Glomerular visceral epithelial cell (primary cell): ENCODE data around the gene CARHSP1.
"Not testable (repeated sequence)": the region's sequence is repeated elsewhere in the genome, so short reads cannot be mapped to it uniquely, and the experiment has no call there.

Experiments
- DNase-seq: peaks from one replicate; pipeline ENCODE4 v3.0.0-alpha.2; 2016; ENCODE audit errors: extremely low spot score

Gene CARHSP1

DNA sequence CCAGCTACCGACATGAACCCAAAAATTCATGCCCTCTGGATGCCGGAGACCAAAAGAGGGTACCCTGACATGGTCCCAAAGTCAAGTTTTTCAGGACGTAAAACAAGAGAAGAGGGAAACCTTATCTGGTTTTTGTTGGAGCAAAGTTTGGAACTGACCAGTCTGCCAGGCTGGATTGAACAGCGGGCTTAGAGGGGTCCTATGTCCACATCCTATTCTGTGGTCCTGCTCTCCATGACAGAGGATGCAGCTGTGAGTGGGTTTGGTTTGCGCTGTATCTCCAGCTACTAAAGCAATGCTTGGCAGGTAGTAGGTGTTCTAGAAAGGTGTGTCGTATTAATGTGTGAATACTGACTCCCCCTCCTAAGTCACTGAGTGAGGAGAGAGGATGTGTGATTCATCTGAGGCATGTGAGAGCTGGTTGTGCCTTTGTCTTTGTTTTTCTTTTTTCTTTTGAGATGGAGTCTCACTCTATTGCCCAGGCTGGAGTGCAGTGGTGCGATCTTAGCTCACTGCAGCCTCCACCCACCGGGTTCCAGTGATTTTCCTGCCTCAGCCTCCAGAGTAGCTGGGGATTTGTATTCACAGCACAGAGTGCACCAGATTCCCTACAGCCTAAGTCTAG, 40.2 kb downstream of the CARHSP1 start:
- DNase-seq, result no peak

DNA sequence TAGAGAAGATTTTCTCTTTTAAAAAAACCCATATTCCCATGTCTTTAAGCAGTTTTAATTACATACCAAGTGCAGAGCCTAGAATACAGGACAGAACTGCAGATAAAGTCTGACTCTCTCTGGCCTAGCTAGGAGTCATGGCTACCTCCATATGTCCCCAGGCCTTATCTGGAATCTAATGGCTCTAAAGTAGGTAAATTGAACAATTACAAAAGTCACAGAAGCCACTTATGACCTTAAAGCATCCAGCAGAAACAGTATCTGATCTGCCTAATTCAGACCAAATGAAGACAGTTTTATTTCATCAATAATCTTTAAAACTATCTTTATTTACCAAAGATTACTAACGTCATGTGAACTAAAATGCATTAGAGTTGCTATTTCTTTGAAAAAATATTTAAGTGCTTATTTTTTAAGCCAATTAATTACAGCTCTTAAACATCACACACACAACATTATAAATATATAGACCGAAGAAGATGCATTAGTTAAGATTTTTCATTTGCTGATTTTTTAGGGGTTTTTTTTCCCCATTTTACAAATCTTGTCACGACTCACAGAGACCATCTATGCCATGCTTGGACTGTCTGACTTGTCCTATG, 42.4 kb downstream of the CARHSP1 start:
- no peak for DNase-seq

DNA sequence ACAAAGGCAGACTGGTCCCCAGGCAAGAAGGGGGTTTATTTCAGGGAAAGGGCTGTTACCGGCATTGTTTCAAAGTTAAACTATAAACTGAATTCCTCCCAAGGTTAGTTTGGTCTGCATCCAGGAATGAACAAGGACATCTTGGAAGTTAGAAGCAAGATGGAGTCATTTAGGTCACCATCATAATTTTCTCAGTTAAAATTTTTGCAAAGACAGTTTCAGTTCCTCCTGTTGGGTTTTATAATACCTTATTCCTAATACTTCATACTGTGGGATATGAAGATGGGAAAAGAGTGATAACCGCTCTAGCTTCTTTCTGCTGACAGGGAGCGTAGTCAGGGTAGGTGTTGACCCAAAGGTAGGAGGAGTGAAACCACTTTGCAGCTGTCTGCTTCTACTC, 46.4 kb downstream of the CARHSP1 start:
- no peak for DNase-seq

DNA sequence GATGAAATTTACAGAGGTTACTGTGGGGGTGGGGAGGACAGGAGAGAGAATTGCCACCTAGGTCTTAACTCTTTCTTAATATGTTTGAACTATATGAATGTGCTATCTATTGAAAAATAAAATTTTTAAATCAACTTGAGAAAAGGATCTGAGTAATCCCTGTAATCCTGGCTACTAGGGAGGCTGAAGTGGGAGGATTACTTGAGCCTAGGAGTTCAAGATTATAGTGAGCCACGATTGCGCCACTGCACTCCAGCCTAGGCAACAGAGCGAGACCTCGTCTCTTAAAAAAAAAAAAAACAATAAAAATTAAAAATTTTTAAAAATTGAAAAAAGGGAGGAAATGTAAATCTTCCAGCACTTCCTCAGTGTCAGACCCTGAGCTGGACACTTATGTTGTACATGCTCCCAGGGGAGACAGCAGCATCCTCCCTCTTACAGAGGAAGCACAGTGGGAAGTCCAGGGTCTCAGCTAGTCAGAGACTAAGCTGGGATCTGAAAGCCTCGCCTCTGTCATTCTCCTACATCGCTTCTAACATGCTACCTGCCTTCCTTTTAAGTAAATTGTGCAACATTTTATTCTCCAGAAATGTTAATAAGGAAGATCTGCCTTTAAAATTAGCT, 49.3 kb downstream of the CARHSP1 start:
- no peak for DNase-seq

DNA sequence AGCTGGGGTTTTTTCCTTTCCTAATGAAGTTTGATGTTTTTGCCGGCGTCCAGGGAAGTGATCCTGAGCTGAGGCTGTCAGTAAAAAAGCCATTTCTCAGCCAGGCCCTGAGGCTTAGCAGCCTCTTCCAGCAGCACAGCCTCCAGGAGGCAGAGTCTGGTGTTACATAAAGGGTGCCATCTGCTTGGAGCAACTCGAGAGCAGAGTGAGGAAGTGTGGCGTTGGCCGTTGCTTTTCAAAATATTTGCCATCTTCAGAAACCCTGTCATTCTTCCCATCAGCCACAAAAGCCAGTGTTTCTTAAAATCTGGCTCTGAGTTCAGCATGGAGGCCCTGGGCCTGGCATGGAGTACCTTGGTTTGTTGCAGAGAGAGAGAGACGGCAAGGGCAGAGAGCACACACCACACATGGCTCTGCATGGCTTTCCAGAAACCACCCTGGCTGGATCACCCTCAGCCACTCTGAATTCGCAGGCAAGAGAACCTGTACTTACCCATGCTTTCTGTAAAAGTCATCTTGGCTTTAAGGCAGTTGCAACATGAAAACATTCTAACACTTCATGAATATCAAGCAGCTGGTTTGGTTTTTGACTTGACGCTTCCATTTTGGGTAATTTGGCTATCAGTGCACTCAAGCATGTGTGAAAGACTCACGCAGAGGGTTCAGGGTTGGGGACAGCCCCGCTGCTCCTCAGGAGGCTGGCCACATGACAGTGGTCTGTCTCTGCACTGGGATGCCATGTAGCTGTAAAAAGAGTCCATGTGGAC, 50.1 kb downstream of the CARHSP1 start:
- DNase-seq, result no peak

DNA sequence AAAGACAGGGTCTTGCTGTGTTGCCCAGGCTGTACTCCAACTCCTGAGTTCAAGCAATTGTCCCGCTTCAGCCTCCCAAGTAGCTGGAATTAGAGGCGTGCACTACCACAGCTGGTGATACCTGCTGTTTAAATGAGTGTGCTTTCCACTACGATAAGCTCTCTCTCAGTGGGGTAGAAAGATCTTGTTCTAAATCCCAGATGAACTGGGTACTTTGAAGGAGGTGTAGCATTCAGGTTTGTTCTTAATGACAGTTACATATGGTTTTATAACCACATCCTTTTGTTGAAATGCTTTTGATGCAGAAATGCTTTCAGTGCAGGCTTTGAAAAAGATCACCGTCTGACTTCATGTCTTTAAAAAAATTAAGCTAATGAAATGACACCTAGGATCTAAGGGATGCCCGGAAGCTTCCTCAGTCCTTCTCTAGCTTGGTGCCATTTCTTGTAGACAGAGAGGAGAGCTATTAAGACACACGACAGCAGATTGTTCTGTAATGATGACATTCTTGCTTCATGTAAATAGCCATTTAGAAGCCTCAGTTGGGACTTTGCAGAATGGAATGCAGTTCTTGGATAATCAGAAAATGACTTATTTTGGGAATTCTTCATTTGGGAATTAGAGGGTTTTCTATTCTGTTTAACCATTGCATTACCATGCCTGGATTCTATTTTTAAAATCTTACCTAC, 51.7 kb downstream of the CARHSP1 start:
- DNase-seq, result no peak

DNA sequence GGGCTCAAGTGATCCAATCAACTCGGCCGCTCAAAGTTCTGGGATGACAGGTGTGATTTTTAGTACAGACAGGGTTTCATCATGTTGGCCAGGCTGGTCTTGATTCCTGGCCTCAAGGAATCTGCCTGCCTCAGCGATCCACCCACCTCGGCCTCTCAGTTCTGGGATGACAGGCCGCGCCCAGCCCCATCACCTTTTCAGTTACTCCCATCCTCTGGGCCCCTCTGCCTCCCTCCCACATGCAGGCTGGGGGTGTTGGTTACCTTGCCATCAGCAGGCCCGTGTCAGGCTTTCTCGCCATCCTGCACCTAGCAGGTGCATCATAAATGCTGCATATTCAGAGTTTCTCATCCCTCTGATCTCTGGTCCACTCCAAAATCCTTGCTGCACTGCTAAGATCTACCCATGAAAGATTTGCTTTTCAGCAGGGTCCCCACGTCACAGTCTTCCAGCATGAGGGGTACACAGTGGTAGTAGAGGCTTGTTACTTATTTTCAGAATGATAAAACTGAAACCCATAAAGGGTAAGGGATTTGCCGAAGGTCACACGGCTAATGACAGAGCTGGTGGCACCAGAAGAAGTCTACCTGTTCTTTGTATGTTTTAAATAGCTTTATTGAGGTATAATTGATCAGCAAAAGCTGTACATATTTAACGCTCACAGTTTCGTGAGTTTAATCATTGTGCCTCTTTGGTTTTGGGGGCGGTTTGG, 54.6 kb downstream of the CARHSP1 start:
- no peak for DNase-seq

DNA sequence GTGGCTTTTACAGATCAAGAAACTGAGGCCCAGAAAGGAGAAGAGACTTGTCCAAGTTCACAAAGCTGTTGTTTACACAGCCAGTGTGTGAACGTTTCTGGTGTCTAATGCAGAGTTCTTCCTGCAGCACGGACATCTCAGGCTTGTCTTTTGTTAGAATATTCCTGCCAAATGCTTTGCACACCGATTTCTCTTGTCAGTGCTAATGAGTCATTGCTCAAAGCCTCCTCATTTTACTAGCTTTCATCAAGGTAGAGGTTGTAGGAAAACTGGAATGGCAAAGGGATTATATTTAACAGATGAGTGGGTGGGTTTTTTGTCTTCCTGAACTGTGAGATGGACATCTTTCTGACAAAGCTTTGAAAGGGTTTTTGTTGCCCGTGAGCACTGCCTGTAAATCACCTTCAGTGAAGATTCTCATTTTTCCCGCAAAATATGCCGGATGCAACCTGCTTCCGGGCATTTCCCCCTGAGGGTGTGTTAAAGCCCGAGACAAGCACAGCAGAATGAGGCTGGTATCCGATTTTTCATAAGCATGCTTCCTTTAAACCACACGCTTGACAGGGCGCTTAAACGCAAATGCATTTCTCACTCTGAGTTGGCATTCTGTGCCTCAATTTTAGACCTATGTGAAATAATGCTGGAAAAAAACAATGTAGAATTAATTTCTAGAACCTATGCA, 56.5 kb downstream of the CARHSP1 start:
- no peak for DNase-seq

DNA sequence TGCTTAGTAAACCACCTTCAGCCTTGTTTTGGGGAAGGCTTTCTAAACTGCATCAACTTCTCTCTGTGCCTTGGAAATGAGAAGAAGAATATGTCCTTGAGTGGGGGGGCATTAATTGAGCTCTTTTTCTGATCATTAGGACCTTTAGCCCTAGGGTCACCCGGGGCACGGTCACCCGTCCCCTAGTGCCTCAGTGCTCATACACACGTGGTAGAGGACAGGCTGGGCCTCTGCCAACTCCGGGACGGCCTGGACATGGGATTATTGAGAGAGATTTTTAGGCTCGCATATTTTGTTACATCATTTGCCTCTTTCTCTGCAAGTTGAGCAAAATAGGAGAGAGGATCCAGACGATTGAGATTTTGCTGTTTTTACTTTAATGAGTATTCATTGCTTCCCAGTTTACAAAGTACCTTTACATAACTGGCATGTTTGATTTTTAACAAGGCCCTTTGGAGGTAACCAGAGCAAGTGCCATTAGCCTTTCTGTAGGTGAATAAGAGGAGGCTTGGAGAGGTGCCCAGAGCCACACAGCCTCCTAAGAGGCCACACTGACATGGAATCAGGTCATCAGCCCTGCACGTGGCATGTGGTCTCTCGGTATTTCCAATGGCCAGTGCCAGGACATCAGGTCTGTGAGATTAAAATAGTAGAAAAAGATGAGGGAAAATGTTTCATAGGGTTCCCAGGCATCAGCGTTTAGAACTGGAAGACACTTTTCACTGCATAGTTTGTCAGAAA, 60.0 kb downstream of the CARHSP1 start:
- no peak for DNase-seq

DNA sequence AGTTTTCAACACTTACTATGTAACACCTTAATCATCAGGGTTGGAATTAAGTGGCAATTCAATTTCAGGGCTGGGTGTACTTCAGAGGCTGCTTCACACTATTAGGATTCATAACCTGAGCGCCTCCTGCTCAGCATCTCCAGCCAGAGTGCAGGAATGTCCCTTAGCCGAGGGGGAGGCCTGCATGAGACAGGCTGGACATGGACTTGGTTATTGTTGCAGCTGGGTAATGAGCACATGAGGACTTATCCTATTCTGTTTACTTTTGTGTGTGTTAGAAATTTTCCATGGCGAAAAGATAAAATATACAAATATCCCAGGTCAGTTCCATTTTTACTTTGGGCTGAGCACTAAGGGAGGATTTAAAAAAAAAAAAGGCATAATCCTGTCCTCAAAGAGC, 60.8 kb downstream of the CARHSP1 start:
- no peak for DNase-seq

DNA sequence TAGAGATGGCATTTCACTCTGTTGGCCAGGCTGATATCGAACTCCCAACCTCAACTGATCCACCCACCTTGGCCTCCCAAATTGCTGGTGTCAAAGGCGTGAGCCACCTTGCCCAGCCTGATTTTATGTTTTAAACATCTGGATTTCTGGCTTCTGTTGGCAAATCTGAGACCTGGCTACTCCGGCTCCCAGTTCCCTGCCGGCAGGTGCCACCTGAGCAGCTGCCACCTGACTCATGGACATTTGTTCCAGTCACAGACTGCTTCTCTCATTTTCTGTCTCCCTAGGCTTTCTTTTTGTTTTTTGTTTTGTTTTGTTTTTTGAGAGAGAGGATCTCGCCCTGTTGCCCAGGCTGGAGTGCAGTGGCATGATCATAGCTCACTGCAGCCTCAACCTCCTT, 61.6 kb downstream of the CARHSP1 start:
- no peak for DNase-seq

DNA sequence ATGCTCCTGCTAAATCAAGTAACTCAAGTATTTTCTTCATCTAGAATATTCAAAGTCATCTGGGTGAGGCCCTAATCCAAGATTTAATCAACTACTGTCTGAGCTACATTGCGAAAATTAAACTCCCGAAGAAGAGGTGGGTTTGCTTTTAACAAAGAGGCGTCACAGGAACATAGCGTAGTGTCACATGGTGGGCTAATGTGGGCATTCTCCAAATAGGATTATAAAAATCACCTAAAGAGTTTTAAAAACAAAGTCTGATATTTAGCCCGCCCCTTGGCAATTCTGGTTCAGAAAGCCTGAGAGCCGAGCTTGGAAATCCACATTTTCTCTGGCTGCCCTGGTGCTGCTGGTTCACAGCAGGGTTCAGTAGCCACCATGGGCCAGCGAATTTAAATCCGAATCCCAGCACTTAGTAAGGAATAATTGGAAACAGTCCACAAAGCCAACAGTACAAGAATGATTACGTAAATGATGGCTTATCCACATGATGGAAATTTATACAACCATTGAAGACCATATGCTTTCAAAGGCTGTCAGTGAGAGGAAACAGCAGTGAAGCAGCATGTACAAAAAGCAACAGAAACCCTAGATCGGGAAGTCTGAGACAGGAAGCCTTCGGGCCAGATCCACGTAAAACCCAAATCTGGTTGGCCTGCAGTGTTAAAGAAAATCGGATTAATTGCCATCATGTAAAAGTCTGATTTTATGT, 62.4 kb downstream of the CARHSP1 start:
- no peak for DNase-seq

DNA sequence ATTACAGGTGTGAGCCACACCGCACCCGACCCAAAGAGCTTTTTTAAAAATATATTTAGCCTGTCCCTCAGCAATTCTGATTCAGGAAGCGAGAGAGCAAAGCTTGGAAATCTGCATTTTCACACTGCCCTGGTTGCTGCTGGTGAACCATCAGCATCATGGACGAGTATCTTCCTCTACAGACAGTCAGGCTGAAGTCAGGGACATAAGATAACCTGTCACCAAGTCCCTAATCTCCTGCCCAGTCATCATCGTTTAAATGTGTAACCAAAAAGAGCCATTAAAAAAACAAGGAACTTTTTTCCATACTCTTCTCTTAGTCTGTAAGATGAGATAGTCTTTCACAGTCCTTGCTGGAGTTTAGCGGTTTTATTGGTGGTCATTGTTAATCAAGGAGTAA, 64.5 kb downstream of the CARHSP1 start:
- no peak for DNase-seq

DNA sequence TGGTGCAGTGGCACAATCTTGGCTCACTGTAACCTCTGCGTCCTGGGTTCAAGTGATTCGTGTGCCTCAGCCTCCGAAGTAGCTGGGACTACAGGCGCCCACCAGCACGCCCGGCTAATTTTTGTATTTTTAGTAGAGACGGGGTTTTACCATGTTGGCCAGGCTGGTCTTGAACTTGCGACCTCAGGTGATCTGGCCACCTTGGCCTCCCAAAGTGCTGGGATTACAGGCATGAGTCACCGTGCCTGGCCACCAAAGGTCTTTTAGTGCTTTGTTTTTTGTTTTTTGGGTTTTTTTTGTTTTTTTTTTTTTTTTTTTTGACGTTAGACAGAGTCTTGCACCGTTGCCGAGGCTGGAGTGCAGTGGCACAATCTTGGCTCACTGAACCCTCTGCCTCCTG, 65.1 kb downstream of the CARHSP1 start:
- not testable (repeated sequence) for DNase-seq
